Stimulated activated CD8-positive, alpha-beta memory T cell treated with anti-CD3 and anti-CD28 coated beads, Interleukin-15, amount 100 ng/mL, for 4 hours (primary cell): ENCODE measurements around the gene GOLM1.
"Not testable (repeated sequence)": the region's sequence is repeated elsewhere in the genome, so short reads cannot be mapped to it uniquely, and the experiment has no call there.

Experiments used
- DNase-seq, 2 donors: peaks; one replicate each; pipeline ENCODE4 v3.0.0-alpha.2; 2020; ENCODE audit warnings: low read depth in 2 of 2

Gene GOLM1, protein sequence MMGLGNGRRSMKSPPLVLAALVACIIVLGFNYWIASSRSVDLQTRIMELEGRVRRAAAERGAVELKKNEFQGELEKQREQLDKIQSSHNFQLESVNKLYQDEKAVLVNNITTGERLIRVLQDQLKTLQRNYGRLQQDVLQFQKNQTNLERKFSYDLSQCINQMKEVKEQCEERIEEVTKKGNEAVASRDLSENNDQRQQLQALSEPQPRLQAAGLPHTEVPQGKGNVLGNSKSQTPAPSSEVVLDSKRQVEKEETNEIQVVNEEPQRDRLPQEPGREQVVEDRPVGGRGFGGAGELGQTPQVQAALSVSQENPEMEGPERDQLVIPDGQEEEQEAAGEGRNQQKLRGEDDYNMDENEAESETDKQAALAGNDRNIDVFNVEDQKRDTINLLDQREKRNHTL

GRCh38 chr9:86098824-86099700, at the start of gene GOLM1:
GOLM1 (minus strand) TSS chr9:86099558; CDS start chr9:86079320, 20,238 bp downstream.
- no peak for DNase-seq

DNA sequence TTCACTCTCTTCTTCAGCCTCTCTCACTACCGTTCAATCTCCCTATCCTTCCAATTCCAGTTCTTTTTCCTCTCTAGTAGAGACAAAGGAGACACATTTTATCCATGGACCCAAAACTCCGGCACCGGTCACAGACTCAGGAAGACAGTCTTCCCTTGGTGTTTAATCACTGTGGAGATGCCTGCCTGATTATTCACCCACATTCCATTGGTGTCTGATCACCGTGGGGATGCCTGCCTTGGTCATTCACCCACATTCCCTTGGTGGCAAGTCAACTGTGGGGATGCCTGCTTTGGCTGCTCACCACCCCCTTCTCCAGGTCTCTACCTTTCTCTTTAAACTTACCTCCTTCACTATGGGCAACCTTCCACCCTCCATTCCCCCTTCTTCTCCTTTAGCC, 47.3 kb upstream of the GOLM1 start:
- DNase-seq, result not testable (repeated sequence)

- DNase-seq, result not testable (repeated sequence)
Measured at GRCh38 chr9:86145960-86146359, 46.6 kb upstream of the GOLM1 start.

DNA sequence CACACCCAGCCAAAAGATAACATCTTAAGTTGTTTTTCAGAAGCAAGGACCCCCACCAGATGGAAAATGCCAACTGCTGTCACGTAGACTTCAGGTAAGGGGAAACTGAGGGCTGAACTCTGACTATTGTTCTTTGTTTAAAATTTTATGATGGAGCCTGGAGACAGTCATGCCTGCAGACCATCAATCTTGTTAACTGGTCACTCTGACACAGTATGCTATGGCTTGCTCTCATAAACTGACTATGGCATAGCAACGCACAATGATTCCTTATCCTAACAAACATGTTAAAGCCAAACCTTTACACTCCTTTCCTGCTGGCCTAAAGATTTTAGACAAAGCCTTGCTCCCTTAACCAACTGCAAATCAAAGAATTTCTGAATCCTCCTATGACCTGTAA, 43.6 kb upstream of the GOLM1 start:
- no peak for DNase-seq

DNA sequence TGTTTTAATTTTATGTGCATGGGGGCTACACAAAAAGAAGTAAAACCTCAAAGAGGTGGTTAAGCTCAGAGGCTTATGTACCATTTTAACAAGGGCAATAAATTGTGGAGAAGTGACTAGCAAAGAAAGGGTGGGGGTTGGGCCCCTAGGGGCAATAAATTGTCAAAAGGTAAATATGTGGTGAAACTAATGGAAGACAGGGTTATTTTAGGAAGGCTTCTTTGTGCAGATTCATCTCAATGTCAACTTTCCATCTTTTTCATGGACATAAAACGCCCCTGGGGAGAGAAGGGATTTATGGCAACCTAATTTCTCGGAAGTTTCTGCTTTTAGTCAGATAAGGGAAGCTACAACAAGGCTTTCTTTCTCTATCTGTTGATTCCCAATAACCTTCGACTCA, 42.5 kb upstream of the GOLM1 start:
- no peak for DNase-seq

- DNase-seq, result no peak
Measured at GRCh38 chr9:86135371-86135770, 36.0 kb upstream of the GOLM1 start.

GRCh38 chr9:86134361-86134760, 35.0 kb upstream of the GOLM1 start:
- DNase-seq, result no peak

DNA sequence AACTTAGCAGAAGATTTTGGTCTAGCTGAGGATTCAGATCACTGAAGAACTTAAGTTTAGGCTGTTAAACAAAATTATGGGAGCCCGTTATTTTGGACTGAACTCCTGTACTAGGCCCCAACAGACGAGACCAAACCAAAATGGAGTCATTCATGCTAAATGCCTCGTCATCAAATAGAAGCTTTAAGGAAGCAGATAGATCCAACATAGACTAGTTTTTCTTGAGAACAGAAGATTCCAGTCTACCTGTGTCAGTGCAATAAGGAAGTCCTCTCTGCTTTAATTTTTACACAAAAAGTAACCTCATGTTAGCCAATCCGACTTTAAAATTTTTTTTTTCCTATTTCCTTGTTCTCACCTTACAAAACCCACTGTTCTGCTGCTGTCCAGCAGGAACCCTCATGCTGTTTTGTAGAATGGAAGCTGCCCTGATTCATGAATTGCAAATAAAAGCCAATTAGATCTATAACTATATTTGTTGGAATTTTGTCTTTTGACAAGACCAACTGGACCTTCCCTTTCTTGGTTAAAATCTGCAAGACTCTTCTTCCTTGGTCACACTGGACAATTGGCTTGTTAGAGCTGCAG, 29.0 kb upstream of the GOLM1 start:
- DNase-seq, result no peak

- DNase-seq, result no peak
Measured at GRCh38 chr9:86126998-86127972, 27.9 kb upstream of the GOLM1 start.

- no peak for DNase-seq
Measured at GRCh38 chr9:86122311-86122710, 23.0 kb upstream of the GOLM1 start.

- DNase-seq, result no peak
Measured at GRCh38 chr9:86119457-86119856, 20.1 kb upstream of the GOLM1 start.

- DNase-seq, result no peak
Measured at GRCh38 chr9:86116425-86116824, 17.1 kb upstream of the GOLM1 start.

- DNase-seq, result no peak
Measured at GRCh38 chr9:86115886-86116285, 16.5 kb upstream of the GOLM1 start.

DNA sequence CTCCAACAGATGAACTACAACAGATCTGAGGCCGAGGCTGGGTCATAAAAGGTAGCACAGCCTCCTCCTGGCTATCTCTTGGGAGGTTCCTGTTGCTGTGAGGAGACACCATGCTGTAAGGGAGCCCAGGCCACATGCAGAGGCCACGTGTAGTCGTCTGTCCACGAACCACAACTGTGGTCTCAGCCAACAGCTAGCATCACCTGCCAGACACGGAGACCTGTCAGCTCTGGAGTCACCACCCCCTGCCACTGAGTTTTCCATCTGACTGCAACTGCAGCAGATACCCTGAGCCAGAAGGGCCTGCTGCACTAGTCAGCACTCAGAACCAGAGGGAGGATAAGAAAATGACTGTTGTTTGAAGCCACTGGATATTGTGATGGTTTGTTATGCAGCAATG, 12.7 kb upstream of the GOLM1 start:
- DNase-seq, result no peak

- no peak for DNase-seq
Measured at GRCh38 chr9:86102626-86103025, 3.3 kb upstream of the GOLM1 start.

GRCh38 chr9:86099701-86100364, 475 bp upstream of the GOLM1 start:
- DNase-seq, result no peak

GRCh38 chr9:86097510-86098224, 1.7 kb downstream of the GOLM1 start:
- no peak for DNase-seq

DNA sequence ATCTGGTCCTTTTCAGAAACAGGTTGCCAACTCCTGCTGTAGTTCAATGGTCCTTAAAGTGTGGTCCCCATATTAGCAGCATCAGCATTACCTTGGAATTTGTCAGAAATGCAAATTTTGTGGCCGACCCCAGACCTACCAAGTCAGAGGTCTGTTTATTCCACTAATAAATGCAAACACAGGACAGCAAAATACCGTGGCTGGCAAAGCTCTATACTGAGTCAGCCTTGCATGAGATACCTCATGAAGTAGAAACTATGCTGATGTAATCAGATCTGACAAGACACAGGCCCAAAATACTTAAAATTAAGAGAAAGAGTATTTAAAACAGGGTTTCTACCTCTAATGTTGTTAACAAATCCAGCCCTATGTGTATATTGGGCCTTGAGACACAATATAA, 3.0 kb downstream of the GOLM1 start:
- DNase-seq, result no peak

GRCh38 chr9:86093788-86094555, 5.4 kb downstream of the GOLM1 start:
- DNase-seq, result no peak
